H9 (cell line): ENCODE data around the gene GPR35. TPM values are rescaled to one million over a fixed set of nuclear protein-coding genes. Genes with fewer than 3 reads are reported as not detected.

Experiments
- DNase-seq: peaks from one replicate; pipeline ENCODE4 v3.0.0-alpha.2; 2017
- H2AFZ ChIP-seq: one replicate; pipeline ENCODE4 v1.6.1; 2013; ENCODE audit warnings: mild to moderate bottlenecking, low read length, control low read depth, moderate library complexity
- H2AK5ac ChIP-seq: 2 replicates; pipeline ENCODE4 v1.6.1; 2013; ENCODE audit warnings: low read length, control low read depth, mixed read lengths; ENCODE audit not compliant: insufficient read length
- H2BK120ac ChIP-seq: one replicate; pipeline ENCODE4 v1.6.1; 2013; ENCODE audit warnings: low read depth, mild to moderate bottlenecking, low read length, control low read depth, inconsistent platforms; ENCODE audit not compliant: poor library complexity, severe bottlenecking
- H2BK12ac ChIP-seq: 2 replicates; pipeline ENCODE4 v1.6.1; 2013; ENCODE audit warnings: low read length, control low read depth, mixed read lengths, low read depth; ENCODE audit not compliant: insufficient read length
- H2BK15ac ChIP-seq: 2 replicates; pipeline ENCODE4 v1.6.1; 2013; ENCODE audit warnings: low read depth, low read length, control low read depth
- H2BK20ac ChIP-seq: one replicate; pipeline ENCODE4 v1.6.1; 2013; ENCODE audit warnings: low read depth, mild to moderate bottlenecking, low read length, control low read depth, inconsistent platforms; ENCODE audit not compliant: poor library complexity, severe bottlenecking
- H2BK5ac ChIP-seq: 2 replicates; pipeline ENCODE4 v1.6.1; 2013; ENCODE audit warnings: low read length, control low read depth, mixed read lengths; ENCODE audit not compliant: insufficient read length
- H3K14ac ChIP-seq: 2 replicates; pipeline ENCODE4 v1.6.1; 2013; ENCODE audit warnings: low read length, control low read depth; ENCODE audit not compliant: insufficient read depth
- H3K18ac ChIP-seq: 2 replicates; pipeline ENCODE4 v1.6.1; 2013; ENCODE audit warnings: low read depth, mild to moderate bottlenecking, mixed read lengths, low read length, control low read depth; ENCODE audit not compliant: insufficient read length
- H3K23ac ChIP-seq: 2 replicates; pipeline ENCODE4 v1.6.1; 2013; ENCODE audit warnings: low read length, control low read depth, mixed read lengths, low read depth; ENCODE audit not compliant: insufficient read length
- H3K23me2 ChIP-seq: 2 replicates; pipeline ENCODE4 v1.6.1; 2013; ENCODE audit warnings: low read depth, mild to moderate bottlenecking, mixed read lengths, low read length, control low read depth; ENCODE audit not compliant: insufficient read length, poor library complexity, severe bottlenecking
- H3K27ac ChIP-seq: 2 replicates; pipeline ENCODE4 v1.5.1; 2013; ENCODE audit warnings: low read length, control low read depth, mixed read lengths, low read depth; ENCODE audit not compliant: insufficient read length
- H3K27me3 ChIP-seq: 2 replicates; pipeline ENCODE4 v1.6.1; 2013; ENCODE audit warnings: low read length, control low read depth, inconsistent platforms; ENCODE audit not compliant: insufficient read depth
- H3K4ac ChIP-seq: 2 replicates; pipeline ENCODE4 v1.6.1; 2013; ENCODE audit warnings: low read depth, mild to moderate bottlenecking, control low read depth, inconsistent platforms, low read length, moderate library complexity
- H3K4me1 ChIP-seq: 2 replicates; pipeline ENCODE4 v1.6.1; 2013; ENCODE audit warnings: low read length, control low read depth, inconsistent platforms; ENCODE audit not compliant: insufficient read depth
- H3K4me2 ChIP-seq: 2 replicates; pipeline ENCODE4 v1.6.1; 2013; ENCODE audit warnings: low read length, control low read depth, mixed read lengths; ENCODE audit not compliant: insufficient read length, insufficient read depth
- H3K56ac ChIP-seq: 2 replicates; pipeline ENCODE4 v1.6.1; 2013; ENCODE audit warnings: low read depth, mild to moderate bottlenecking, mixed read lengths, low read length, control low read depth; ENCODE audit not compliant: insufficient read length
- H3K79me1 ChIP-seq: 2 replicates; pipeline ENCODE4 v1.6.1; 2013; ENCODE audit warnings: low read depth, mild to moderate bottlenecking, moderate library complexity, low read length, control low read depth, inconsistent platforms; ENCODE audit not compliant: insufficient read depth, poor library complexity, severe bottlenecking
- H3K79me2 ChIP-seq: 2 replicates; pipeline ENCODE4 v1.6.1; 2013; ENCODE audit warnings: low read length, control low read depth, inconsistent platforms; ENCODE audit not compliant: insufficient read depth
- H3K9ac ChIP-seq: 2 replicates; pipeline ENCODE4 v1.6.1; 2013; ENCODE audit warnings: low read length, control low read depth, mixed read lengths; ENCODE audit not compliant: insufficient read length; ENCODE audit errors: extremely low read depth
- H3K9me3 ChIP-seq: one replicate; pipeline ENCODE4 v1.6.1; 2013; ENCODE audit warnings: low read depth, low read length, inconsistent platforms; ENCODE audit not compliant: control insufficient read depth
- H3T11ph ChIP-seq: one replicate; pipeline ENCODE4 v1.6.1; 2013; ENCODE audit warnings: mild to moderate bottlenecking, low read length, control low read depth, inconsistent platforms
- H4K20me1 ChIP-seq: one replicate; pipeline ENCODE4 v1.6.1; 2013; ENCODE audit not compliant: control insufficient read depth, insufficient read length, insufficient read depth
- H4K5ac ChIP-seq: 2 replicates; pipeline ENCODE4 v1.6.1; 2013; ENCODE audit warnings: low read depth, mild to moderate bottlenecking, mixed read lengths, low read length, control low read depth; ENCODE audit not compliant: insufficient read length
- H4K8ac ChIP-seq: replicated peaks from 2 replicates; pipeline ENCODE4 v1.6.1; 2013; ENCODE audit warnings: low read length, control low read depth, mixed read lengths, low read depth; ENCODE audit not compliant: insufficient read length
- H4K91ac ChIP-seq: 2 replicates; pipeline ENCODE4 v1.6.1; 2013; ENCODE audit warnings: low read depth, mild to moderate bottlenecking, moderate library complexity, mixed read lengths, low read length, control low read depth; ENCODE audit not compliant: insufficient read length
- H3K27ac Mint-ChIP-seq, 3 experiments: 2 replicates in 2 of 3; 3 replicates in 1 of 3; pipeline ENCODE4 v1.8.0; 2020 to 2021; ENCODE audit warnings: mixed read lengths in 3 of 3, mild to moderate bottlenecking in 1 of 3, moderate library complexity in 1 of 3
- H3K27me3 Mint-ChIP-seq: 2 replicates; pipeline ENCODE4 v1.8.0; 2021; ENCODE audit warnings: low read depth, mild to moderate bottlenecking, moderate library complexity, mixed read lengths
- H3K36me3 Mint-ChIP-seq, 3 experiments: 2 replicates in 2 of 3; 3 replicates in 1 of 3; pipeline ENCODE4 v1.8.0; 2020 to 2021; ENCODE audit warnings: low read depth in 3 of 3, mixed read lengths in 3 of 3; ENCODE audit not compliant: insufficient read depth in 1 of 3
- H3K4me1 Mint-ChIP-seq, 2 experiments: 2 replicates each; pipeline ENCODE4 v1.8.0; 2020; ENCODE audit warnings: mixed read lengths in 2 of 2
- H3K4me3 Mint-ChIP-seq, 2 experiments: 2 replicates in 1 of 2; 3 replicates in 1 of 2; pipeline ENCODE4 v1.8.0; 2020 to 2021; ENCODE audit warnings: mild to moderate bottlenecking in 2 of 2, mixed read lengths in 2 of 2, moderate library complexity in 1 of 2
- H3K9me3 Mint-ChIP-seq, 2 experiments: 2 replicates in 1 of 2; 3 replicates in 1 of 2; pipeline ENCODE4 v1.8.0; 2020; ENCODE audit warnings: mild to moderate bottlenecking in 2 of 2, mixed read lengths in 2 of 2, moderate library complexity in 1 of 2
- WGBS: extraction: QIAGEN DNeasy Blood & Tissue Kit; methylation state at CpG from one replicate; pipeline ENCODE4 v1.1.7; 2013; ENCODE audit warnings: missing lambda C conversion rate, low lambda C conversion rate, mixed read lengths; ENCODE audit not compliant: insufficient read length; ENCODE audit errors: extremely low coverage; 5-methylcytosine and 5-hydroxymethylcytosine counted together
- total RNA-seq: library from RNA; stranded (reverse); gene quantifications from 2 replicates; pipeline ENCODE4 v1.2.1, GENCODE V29; 2021
- TF ChIP-seq, protein P1 (sequence below): fragments of 200-600 bp; sonication (generic); conservative IDR thresholded peaks from 3 replicates; pipeline ENCODE4 v1.8.0; 2021; ENCODE audit warnings: antibody characterized with exemption, mild to moderate bottlenecking

The GPR35 gene
- total RNA-seq, 1 experiment from 2014 or later: 1.4 TPM

GRCh38 chr2:240605867-240606743 is 19.2 kb upstream of the GPR35 start:
- H3K4me1 Mint-ChIP-seq: no peaks in the 10 kb centered on the region; a peak in 1 of 4 replicates
- H3K9me3 Mint-ChIP-seq: 0 out of 5 replicates have a peak, but pooled peaks cover 0 to under 1% of the 10 kb centered on the region in 2 experiments
- H3K4me3 Mint-ChIP-seq: no peak overlapping the region
- TF ChIP-seq, protein P1, sequence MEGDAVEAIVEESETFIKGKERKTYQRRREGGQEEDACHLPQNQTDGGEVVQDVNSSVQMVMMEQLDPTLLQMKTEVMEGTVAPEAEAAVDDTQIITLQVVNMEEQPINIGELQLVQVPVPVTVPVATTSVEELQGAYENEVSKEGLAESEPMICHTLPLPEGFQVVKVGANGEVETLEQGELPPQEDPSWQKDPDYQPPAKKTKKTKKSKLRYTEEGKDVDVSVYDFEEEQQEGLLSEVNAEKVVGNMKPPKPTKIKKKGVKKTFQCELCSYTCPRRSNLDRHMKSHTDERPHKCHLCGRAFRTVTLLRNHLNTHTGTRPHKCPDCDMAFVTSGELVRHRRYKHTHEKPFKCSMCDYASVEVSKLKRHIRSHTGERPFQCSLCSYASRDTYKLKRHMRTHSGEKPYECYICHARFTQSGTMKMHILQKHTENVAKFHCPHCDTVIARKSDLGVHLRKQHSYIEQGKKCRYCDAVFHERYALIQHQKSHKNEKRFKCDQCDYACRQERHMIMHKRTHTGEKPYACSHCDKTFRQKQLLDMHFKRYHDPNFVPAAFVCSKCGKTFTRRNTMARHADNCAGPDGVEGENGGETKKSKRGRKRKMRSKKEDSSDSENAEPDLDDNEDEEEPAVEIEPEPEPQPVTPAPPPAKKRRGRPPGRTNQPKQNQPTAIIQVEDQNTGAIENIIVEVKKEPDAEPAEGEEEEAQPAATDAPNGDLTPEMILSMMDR: no peak
- Histone ChIP-seq H3K4ac (no peak overlapping the region), H2BK12ac (no peak overlapping the region), H3K9ac (no peak overlapping the region), H2BK20ac (no peak overlapping the region), H3K27me3 (no peaks in the 10 kb centered on the region), H3K4me1 (no peaks in the 10 kb centered on the region), H3K9me3 (no peaks in the 10 kb centered on the region), H2AFZ (no peak overlapping the region), H3K23me2 (no peaks in the 10 kb centered on the region), H4K20me1 (no peaks in the 10 kb centered on the region), H3K79me1 (no peaks in the 10 kb centered on the region), H4K8ac (no peak overlapping the region), H3K4me2 (no peak overlapping the region), H2BK120ac (no peak overlapping the region), H2AK5ac (no peak overlapping the region), H3T11ph (no peak overlapping the region), H2BK5ac (no peak overlapping the region), H2BK15ac (no peak overlapping the region), H3K18ac (no peak overlapping the region), H4K5ac (no peak overlapping the region), H3K14ac (no peak overlapping the region), H4K91ac (no peak overlapping the region), H3K23ac (no peak overlapping the region), H3K56ac (no peak overlapping the region), H3K79me2 (no peaks in the 10 kb centered on the region), H3K27ac (no peak overlapping the region)
- no CpG with 5 or more reads among the region's 12 CpGs for WGBS
- DNase-seq: no peak
- H3K27me3 Mint-ChIP-seq: peaks cover 19% of the 10 kb centered on the region
- no peaks in the 10 kb centered on the region for H3K36me3 Mint-ChIP-seq
- no peak overlapping the region; a peak in 1 of 7 replicates for H3K27ac Mint-ChIP-seq
